Measurements from ENCODE around the gene FAM222B. TPM values are rescaled to one million over a fixed set of nuclear protein-coding genes. Genes with fewer than 3 reads are reported as not detected.

FAM222B gene
- total RNA-seq, 1 donor from 2014 or later, result 17.3 TPM

DNA sequence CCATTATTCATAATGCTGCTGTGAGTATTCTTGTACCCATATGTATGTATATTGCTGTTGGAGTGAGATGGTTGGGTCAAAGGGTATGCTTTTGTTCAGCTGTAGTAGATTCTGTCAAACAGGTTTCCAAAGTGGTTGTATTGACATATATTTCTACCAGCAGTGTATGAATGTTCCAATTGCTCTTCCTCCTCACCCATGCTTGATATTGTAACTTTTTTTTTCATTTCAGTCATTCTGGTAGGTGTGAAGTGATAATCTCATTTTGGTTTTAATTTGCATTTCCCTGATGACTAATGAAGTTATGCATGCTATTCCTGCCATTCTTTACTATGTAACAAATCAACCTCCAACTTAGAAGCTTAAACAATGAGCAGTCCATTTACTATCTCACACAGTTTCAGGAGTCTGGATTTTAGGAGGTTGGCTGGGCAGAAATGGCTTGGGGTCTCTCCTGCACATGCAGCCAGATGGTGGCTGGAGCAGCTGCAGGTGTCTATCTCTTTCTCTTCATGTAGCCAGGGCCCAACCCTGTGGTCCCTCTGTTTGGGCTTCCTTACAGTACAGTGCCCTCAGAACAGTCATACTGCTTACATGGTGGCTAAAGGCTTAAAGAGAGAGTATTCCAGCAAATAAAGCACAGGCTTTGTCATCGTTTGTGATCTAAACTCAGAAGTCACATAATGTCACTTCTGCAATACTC is 33.4 kb upstream of the FAM222B start:
- intact Hi-C loops (cut with DNase I), result no loop called here
- no peak for DNase-seq (ENCODE audit: low spot score)
- no peak for ATAC-seq

DNA sequence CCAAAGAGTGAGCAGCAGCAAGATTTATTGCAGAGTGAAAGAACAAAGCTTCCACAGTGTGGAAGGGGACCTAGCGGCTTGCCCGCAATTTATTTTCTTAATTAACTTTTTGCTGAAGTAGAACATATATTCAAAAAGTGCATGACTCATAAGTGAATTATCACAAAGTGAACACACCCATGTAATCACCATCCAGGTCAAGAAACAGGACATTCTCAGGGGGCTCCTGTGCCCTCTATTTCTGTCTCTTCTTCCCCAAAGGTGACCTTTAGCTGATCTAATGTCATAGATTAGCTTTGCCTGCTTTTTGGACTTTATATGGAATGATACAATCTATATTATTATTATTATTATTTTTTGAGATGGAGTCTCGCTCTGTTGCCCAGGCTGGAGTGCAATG is 32.2 kb upstream of the FAM222B start:
- no peak for DNase-seq (ENCODE audit: low spot score)
- intact Hi-C loops (cut with DNase I), result no loop called here
- ATAC-seq, result no peak

DNA sequence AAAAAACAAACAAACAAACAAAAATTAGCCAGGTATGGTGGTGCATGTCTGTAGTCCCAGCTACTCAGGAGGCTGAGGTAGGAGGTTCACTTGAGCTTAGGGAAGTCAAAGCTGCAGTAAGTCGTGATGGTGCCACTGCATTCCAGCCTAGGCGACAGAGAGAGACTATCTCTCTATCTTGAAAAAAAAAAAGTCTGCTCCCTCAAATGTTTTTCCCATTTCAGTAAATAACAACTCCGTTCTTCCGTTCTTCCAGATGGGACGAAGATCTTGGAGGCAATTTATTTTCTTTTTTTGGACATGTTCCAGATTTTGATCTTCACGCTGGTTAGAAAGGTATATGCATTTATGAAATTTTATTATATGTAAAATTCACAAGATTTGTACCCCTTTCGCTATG is 31.2 kb upstream of the FAM222B start:
- no peak for DNase-seq (ENCODE audit: low spot score)
- no peak for ATAC-seq
- intact Hi-C loops (cut with DNase I), result no loop called here

- ATAC-seq, result no peak
- intact Hi-C loops (cut with DNase I), result no loop called here
Measured at GRCh38 chr17:28871056-28871579, 28.5 kb upstream of the FAM222B start.

DNA sequence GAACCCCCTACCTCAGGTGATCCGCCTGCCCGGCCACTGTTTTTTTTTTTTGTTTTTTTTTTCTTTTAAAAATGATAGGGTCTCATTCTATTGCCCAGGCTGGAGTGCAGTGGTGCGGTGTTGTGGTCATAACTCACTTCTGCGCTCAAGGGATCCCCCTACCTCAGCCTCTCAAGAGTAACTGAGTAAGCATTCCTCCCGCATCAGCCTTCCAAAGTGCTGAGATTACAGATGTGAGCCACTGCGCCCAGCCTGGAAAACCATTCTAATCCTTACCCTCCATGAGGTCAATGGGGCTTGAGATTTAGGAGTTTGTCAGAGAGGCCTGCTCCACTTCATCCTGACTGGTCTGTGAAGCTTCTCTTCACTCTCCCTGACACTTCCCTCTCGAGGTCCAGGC is 24.7 kb upstream of the FAM222B start:
- ATAC-seq (no peak), DNase-seq (ENCODE audit: low spot score) (no peak)
- intact Hi-C loops (cut with DNase I), result no loop called here

More at GRCh38 chr17:28871056-28871579, 28.5 kb upstream of the FAM222B start:
- no peak for DNase-seq (ENCODE audit: low spot score)

DNA sequence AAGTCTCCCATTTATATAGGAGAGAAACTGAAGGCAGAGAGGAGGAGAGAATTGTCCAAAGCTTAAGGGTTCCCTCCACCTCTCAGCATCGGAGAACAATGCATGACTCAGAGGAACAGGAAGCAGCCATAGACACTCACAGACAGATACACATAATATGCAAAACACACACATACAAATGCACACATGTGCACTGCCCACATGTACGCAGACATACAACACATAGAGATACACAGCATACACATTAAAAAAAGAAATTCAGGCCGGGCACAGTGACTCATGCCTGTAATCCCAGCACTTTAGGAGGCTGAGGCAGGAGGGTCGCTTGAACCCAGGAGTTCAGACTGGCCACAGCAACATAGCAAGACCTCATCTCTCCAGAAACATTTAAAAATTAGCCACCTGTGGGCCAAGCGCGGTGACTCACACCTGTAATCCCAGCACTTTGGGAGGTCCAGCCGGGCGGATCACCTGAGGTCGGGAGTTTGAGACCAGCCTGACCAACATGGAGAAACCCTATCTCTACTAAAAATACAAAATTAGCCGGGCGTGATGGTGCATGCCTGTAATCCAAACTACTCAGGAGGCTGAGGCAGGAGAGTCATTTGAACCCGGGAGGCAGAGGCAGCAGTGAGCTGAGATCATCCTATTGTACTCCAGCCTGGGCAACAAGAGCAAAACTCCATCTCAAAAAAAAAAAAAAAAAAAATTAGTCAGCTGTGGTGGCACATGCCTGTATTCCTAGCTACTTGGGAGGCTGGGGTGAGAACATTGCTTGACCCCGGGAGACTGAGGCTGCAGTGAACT is 23.6 kb upstream of the FAM222B start:
- no peak for DNase-seq (ENCODE audit: low spot score)
- no peak for ATAC-seq
- intact Hi-C loops (cut with DNase I), result no loop called here

DNA sequence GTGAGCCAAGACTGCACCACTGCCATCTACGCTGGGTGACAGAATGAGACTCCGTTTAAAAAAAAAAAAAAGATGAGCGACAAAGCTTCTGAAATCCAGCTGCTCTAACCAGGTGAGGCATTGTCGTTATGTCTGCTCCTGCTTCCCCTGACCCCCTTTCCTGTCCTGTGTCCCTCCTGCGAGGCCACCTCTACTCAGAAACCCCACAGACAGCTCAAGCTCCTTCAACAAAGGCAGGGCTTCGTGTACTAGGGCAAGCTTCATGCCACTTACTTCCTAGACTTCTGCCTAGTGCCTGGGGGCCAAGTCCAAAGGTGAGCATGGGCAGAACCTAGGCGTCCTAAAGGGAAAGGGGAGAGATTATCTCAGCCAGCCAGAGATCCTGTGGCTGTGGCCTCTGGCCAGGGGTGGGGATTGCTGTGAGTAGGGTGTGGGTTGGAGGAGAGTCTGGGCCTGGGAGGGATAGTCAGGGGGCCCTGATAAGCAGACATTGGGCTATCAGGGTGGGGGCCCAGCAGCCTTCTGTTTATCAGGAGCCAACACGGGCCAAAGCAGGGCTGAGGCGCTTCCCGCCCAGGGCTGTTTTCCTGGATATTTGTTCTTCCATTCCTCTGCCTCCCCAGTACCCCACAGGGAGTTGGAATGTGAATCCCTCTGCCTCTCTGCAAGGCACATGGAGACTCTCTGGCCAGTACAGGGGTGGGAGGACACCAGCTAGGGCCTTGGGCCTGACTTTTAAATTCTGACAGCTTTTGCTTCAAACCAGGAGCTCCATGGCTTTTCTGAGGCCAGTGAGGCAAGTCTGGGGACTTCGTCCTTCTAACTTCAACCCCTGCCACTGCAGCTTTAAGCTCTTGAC is 22.6 kb upstream of the FAM222B start:
- intact Hi-C loops (cut with DNase I), result no loop called here
- ATAC-seq, result no peak
- DNase-seq (ENCODE audit: low spot score), result no peak

DNA sequence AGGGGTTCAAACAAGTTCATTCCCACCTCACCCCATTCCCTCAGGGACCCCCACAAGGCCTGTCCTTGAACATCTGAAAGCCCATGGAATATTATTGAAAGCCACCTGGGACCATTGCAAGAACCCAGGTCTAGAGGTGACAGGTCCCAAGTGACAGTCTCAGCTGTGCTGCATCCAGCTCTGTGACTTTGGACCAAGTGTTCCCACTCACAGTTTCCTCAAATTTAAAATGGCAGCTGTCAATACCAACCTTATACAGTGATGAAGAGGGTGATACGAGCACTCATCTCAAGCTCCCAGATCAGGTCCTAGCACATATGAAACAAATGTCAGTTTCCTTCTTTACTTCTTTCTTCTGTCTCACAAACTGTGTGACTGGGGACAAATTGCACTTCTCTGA is 21.4 kb upstream of the FAM222B start:
- ATAC-seq (no peak), DNase-seq (ENCODE audit: low spot score) (no peak)
- intact Hi-C loops (cut with DNase I), result no loop called here

DNA sequence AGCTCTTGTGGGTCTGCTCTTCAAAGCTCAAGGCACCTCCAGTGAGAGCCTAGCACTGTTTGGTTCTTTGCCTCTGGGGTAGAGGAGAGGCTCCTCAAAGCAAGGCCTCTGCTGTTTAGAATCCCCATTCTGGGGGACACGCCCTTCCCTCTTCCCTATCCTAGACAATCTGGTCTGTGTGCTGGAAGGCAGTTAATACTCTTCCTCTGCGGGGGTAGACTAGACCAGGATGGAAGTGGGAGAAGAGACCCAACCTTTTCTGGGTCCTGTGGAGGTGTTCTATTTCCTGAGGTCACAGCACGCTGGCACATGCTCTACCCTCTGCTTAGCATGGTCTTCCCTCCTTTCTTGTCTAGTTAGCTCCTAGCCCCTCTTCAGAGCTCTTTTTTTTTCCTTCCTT is 20.0 kb upstream of the FAM222B start:
- intact Hi-C loops (cut with DNase I), result no loop called here
- DNase-seq (ENCODE audit: low spot score) (no peak), ATAC-seq (no peak)

- ATAC-seq, result no peak
- no peak for DNase-seq (ENCODE audit: low spot score)
- intact Hi-C loops (cut with DNase I), result no loop called here
Measured at GRCh38 chr17:28861393-28862203, 19.0 kb upstream of the FAM222B start.

- DNase-seq (ENCODE audit: low spot score) (no peak), ATAC-seq (no peak)
- intact Hi-C loops (cut with DNase I), result no loop called here
Measured at GRCh38 chr17:28860363-28860808, 17.8 kb upstream of the FAM222B start.

DNA sequence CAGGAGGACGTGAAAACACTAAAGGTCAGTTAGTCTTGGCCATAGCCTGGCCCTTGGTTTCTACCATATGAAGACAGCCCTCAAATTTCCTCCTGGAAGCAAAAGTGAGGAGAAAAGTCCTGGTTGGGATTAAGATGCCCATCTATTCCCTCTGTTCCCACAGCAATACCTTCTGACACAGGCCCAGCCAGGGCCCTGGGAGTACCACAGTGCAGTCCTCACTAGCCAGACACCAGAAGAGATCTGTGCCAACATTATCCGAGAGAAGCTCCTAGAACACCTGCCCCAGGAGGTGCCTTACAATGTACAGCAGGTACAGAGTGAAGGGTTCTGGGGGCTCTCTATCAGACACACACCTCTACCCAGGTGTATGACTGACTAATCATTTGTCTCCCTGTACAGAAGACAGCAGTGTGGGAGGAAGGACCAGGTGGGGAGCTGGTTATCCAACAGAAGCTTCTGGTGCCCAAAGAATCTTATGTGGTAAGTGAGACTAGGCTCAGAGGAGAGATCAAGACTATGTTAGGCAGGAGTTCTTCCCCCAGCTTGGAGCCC is 16.3 kb upstream of the FAM222B start:
- ATAC-seq (no peak), DNase-seq (ENCODE audit: low spot score) (no peak)
- intact Hi-C loops (cut with DNase I), result no loop called here

GRCh38 chr17:28857905-28858800 is 15.6 kb upstream of the FAM222B start:
- DNase-seq (ENCODE audit: low spot score) (no peak), ATAC-seq (no peak)
- intact Hi-C loops (cut with DNase I), result no loop called here

DNA sequence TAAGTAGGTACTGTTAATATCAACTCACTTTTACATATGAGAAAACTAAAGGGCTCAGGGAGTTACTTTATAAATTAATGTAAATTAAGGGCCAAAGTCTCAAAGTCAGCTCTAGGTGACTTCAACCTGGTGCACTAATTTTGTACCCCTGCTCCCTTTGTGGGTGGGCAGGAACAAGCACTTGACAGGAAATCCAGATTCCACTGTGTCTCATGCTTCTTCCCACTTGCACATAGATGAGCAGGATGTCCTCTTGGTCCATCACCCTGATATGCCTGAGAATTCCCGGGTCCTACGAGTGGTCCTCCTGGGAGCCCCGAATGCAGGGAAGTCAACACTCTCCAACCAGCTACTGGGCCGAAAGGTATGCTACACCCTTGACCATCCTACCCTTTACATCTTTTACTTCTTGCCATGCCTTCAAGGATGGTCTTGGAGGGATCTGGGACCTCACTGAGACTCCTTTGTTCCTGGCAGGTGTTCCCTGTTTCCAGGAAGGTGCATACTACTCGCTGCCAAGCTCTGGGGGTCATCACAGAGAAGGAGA is 13.5 kb upstream of the FAM222B start:
- ATAC-seq (no peak), DNase-seq (ENCODE audit: low spot score) (no peak)
- intact Hi-C loops (cut with DNase I), result no loop called here

- intact Hi-C loops (cut with DNase I), result no loop called here
- ATAC-seq (no peak), DNase-seq (ENCODE audit: low spot score) (no peak)
Measured at GRCh38 chr17:28855336-28855679, 12.7 kb upstream of the FAM222B start.

DNA sequence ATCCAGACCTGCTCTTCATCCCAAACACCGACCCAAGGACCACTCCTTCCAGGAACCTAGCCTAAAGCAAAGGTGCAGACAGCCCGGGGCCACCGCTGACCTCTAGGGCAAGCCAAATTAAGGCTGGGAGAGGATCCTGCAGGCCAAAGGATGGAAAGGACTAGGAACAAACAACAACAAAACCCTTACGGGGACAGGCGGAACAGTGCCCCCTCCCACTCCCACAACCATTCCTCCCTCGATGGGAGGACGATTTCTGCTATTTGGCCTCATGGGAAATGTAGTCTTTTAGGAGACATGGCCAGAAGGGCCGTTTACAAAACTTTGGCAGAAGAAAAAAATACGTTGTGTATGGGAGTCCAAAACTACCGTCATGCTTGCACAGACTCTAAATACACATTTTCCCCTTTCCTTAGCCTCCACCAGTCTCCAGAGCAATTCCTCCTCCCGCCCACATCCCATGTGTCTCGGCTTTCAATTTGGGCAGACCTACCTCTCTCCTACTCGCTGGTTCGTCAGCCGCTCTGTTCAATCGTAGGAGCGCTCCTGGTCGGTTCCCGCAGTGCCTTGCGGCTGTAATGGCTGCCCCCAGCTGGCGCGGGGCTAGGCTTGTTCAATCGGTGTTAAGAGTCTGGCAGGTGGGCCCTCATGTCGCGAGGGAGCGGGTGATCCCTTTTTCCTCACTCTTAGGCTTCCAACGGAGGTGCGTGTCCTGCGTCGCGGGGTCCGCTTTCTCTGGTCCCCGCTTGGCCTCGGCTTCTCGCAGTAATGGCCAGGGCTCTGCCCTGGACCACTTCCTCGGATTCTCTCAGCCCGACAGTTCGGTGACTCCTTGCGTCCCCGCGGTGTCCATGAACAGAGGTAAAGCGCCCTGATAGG is 12.1 kb upstream of the FAM222B start, which contains the start of gene ERAL1:
ERAL1 (plus strand) TSS at position 560 of the 879 bp plus-strand sequence; CDS start at position 579, 19 bp downstream.
- DNase-seq (ENCODE audit: low spot score) (peak; percentile 90), ATAC-seq (peak; percentile 99)
- intact Hi-C loops (cut with DNase I), result no loop called here
